HG03095 (cell line): Measurements from ENCODE around the gene H19.

Source experiments
- ATAC-seq: cut with Tn5 transposase; IDR thresholded peaks from one replicate; pipeline ENCODE4 v1.9.1; 2021; ENCODE audit warnings: moderate library complexity; ENCODE audit not compliant: unreplicated experiment

Gene H19

GRCh38 chr11:1987024-1987423 is 10.6 kb downstream of the H19 start:
- ATAC-seq: no peak

- no peak for ATAC-seq
Observed at GRCh38 chr11:1983601-1983961, 14.1 kb downstream of the H19 start.

GRCh38 chr11:1982873-1983600 is 14.6 kb downstream of the H19 start:
- no peak for ATAC-seq

- ATAC-seq: no peak
Observed at GRCh38 chr11:1979607-1980006, 18.0 kb downstream of the H19 start.

GRCh38 chr11:1978720-1979473 is 18.7 kb downstream of the H19 start:
- ATAC-seq: no peak

- ATAC-seq: no peak
Observed at GRCh38 chr11:1975185-1975584, 22.5 kb downstream of the H19 start.

GRCh38 chr11:1970956-1971355 is 26.7 kb downstream of the H19 start:
- ATAC-seq: no peak

GRCh38 chr11:1969776-1970175 is 27.9 kb downstream of the H19 start:
- no peak for ATAC-seq

- no peak for ATAC-seq
Observed at GRCh38 chr11:1969035-1969434, 28.6 kb downstream of the H19 start.

GRCh38 chr11:1968454-1969002 is 29.1 kb downstream of the H19 start:
- no peak for ATAC-seq

- no peak for ATAC-seq
Observed at GRCh38 chr11:1967641-1968225, 29.9 kb downstream of the H19 start.

GRCh38 chr11:1966531-1966930 is 31.1 kb downstream of the H19 start:
- ATAC-seq: no peak

GRCh38 chr11:1964955-1965354 is 32.7 kb downstream of the H19 start:
- no peak for ATAC-seq

GRCh38 chr11:1964348-1964747 is 33.3 kb downstream of the H19 start:
- no peak for ATAC-seq

- no peak for ATAC-seq
Observed at GRCh38 chr11:1963864-1964263, 33.8 kb downstream of the H19 start.

GRCh38 chr11:1959786-1960185 is 37.9 kb downstream of the H19 start:
- ATAC-seq: no peak

GRCh38 chr11:1958367-1958766 is 39.3 kb downstream of the H19 start:
- no peak for ATAC-seq

GRCh38 chr11:1953489-1954266 is 44.0 kb downstream of the H19 start:
- ATAC-seq: no peak

- no peak for ATAC-seq
Observed at GRCh38 chr11:1952806-1953482, 44.7 kb downstream of the H19 start.

GRCh38 chr11:1949922-1950321 is 47.7 kb downstream of the H19 start:
- no peak for ATAC-seq

- no peak for ATAC-seq
Observed at GRCh38 chr11:1949302-1949701, 48.3 kb downstream of the H19 start.
